ENCODE measurements around the gene PTPRK. TPM values are rescaled to one million over a fixed set of nuclear protein-coding genes. Genes with fewer than 3 reads are reported as not detected.
A peak's percentile ranks its signal among the peaks of the same experiment; 100 is the strongest.

Gene PTPRK
- total RNA-seq, 2 experiments from 2014 or later: 0.50 to 0.53 TPM

DNA sequence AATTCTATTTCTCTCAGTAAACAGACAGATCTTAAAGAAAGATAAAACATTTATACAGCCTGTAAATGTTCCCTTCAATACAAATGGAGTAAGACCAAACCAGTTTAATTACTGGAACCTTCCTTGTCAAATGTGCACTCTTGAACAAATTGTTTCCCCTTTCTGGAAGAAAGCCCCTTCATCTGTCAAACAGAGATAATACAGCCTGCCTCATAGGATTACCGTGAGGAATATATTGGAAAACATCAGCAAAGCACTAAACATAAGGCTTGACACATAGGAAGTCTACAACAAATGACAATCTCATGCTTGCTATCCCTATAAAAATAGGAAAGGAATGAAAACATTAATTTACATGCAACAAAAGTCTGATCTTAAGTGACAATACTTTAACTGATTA is 173.8 kb downstream of the PTPRK start:
- Mint-ChIP-seq H3K9me3 (no peaks in the 10 kb centered on the region), H3K4me3 (no peak overlapping the region), H3K36me3 (ENCODE audit: low read depth) (no peaks in the 10 kb centered on the region), H3K4me1 (no peaks in the 10 kb centered on the region), H3K27me3 (no peaks in the 10 kb centered on the region), H3K27ac (no peak overlapping the region)
- DNase-seq: no peak
- CTCF ChIA-PET: no interaction called here
- POLR2A ChIA-PET: no interaction called here

DNA sequence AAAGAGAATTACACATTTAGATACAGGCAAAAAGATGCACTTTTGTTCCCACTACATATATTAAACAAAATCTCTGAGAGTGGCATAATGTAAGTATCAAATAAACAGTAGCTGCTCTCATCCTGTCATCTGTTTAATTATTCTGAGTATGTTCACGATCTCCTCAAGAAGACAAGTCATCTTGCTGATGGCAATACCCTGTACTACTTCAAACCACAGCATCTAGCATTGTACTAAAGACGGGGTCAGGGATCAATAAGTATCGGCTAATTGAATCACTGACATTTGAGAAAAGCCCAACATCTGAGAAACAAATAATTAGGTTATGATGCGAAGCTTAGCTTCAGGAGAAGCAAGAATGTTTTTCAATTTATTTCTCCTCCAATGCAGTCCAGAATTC is 175.1 kb downstream of the PTPRK start:
- ChIA-PET CTCF (no interaction called here), POLR2A (no interaction called here)
- Mint-ChIP-seq H3K4me1 (no peaks in the 10 kb centered on the region), H3K4me3 (no peak overlapping the region), H3K36me3 (ENCODE audit: low read depth) (no peaks in the 10 kb centered on the region), H3K9me3 (no peaks in the 10 kb centered on the region), H3K27ac (no peak overlapping the region), H3K27me3 (no peaks in the 10 kb centered on the region)
- no peak for DNase-seq

DNA sequence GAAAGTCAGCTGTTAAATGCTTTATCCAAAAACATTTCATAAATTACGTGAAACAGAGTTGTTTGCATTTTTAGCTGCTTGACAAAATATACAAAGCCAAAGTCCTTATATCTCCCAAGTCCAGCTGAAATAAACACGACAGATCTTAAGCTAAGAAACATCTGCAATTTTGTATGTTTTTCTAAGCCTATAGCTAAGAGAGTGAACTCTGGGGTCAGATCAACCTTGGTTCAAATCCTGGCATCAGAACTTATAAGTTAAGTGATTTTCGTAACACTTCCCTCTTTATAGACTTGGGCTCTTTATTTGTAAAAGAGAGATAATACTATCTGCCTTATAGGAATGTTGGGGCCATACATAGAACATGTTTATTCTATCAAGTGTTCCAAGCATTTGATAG is 176.7 kb downstream of the PTPRK start:
- H3K4me1 Mint-ChIP-seq: no peaks in the 10 kb centered on the region
- CTCF ChIA-PET: interaction anchor here (1.2 kb wide), 1 partner anchor 16 kb away, joined by 3 read pairs; no protein-coding TSS in a partner anchor
- DNase-seq: no peak
- H3K4me3 Mint-ChIP-seq: no peak overlapping the region
- no peaks in the 10 kb centered on the region for H3K27me3 Mint-ChIP-seq
- H3K9me3 Mint-ChIP-seq: no peaks in the 10 kb centered on the region
- H3K27ac Mint-ChIP-seq: no peak overlapping the region
- POLR2A ChIA-PET: no interaction called here
- no peaks in the 10 kb centered on the region for H3K36me3 Mint-ChIP-seq (ENCODE audit: low read depth)

DNA sequence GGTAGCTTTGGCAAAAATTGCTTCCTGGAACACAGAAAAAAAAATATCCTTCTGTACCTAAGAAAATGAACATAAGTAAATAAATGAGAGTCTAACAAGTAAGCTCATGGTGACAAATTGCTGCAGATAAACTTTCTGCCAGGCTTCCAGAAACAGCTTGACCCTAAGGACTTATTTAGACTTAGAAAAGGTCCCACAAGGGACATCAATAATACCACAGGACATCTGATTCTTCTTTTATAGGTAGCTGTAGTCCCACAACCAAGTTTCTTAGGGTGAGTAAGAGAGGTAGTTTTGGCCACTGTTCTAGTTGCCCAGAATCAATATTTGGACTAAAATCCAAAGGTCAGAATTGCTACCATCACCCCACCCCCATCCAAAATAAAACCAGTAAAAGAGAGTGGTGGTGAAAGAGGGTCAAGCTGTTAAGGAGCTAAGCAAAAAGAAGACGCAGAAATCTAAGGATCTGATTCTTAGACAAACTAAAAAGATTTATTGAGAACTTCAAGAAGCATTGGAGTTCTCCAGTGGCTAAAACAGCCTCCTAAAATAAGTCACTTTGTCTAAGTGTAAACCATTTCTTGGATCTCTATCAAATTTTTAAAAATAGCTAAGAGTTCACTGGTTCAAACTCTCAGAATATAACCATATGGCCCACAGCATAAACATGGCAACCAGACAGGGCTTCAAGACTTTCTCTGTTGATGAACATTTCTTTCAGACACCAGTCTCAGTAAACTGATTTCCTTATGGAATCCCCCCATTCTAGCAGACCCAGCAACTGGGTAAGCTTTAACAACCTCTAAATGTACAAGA is 180.6 kb downstream of the PTPRK start:
- H3K27me3 Mint-ChIP-seq: no peaks in the 10 kb centered on the region
- H3K4me3 Mint-ChIP-seq: no peak overlapping the region
- H3K27ac Mint-ChIP-seq: no peak overlapping the region
- no peaks in the 10 kb centered on the region for H3K36me3 Mint-ChIP-seq (ENCODE audit: low read depth)
- no peak for DNase-seq
- ChIA-PET POLR2A (no interaction called here), CTCF (interaction anchor here (0.6 kb wide), 1 partner anchor 389 kb away, joined by 3 read pairs; no protein-coding TSS in a partner anchor)
- no peaks in the 10 kb centered on the region for H3K9me3 Mint-ChIP-seq
- no peaks in the 10 kb centered on the region for H3K4me1 Mint-ChIP-seq

DNA sequence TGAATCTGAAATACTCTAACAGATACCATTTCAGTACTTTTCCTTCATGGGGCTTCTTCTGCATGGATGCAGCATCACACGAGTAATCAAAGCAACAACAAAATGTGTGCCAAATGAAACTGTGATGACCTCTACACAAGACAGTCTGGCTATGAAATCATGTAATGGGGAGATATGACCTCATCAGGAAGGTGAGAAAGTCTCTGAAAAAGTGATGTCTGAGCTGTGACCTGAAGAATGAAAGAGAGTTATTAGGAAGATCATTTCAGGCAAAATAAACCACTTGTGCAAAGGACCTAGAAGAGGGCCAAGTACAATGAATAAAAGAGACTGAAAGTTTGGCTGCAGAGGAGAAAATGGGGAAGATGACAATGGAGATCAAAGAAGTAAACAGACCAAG is 182.8 kb downstream of the PTPRK start:
- ChIA-PET CTCF (interaction anchor here (1.2 kb wide), 1 partner anchor 10 kb away, joined by 4 read pairs; no protein-coding TSS in a partner anchor), POLR2A (no interaction called here)
- Mint-ChIP-seq H3K4me1 (no peaks in the 10 kb centered on the region), H3K27me3 (no peaks in the 10 kb centered on the region), H3K36me3 (ENCODE audit: low read depth) (no peaks in the 10 kb centered on the region), H3K9me3 (no peaks in the 10 kb centered on the region), H3K4me3 (no peak overlapping the region), H3K27ac (no peak overlapping the region)
- DNase-seq: no peak

DNA sequence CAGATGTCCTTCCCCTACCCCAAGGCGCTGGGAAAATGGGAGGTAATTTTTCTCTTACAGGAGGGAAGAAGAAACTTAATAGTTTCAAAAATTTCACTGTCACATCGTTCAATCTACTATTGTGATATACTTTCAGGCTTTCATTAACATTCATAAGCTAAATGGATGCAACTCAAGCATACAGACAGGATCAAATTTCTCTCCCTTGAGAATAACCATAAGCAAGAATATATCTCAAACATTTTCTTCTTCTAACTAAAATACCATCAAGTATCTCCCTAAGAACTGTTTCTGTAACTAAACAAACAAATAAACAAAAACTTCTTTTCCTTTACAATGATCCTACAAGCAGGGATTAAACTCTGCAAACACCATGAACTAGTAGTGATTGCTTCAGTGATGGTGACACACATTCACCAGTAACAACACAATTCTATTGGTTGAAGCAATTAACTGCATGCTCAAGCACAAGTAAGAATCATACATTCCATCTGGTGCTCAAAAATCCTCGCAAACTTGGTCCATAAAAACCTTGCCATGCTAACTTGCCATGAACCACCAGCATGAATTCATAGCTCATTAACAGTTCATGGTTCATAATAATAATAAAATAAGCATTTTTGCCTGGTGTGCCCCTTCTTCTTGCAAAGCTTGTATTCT is 183.8 kb downstream of the PTPRK start:
- H3K4me3 Mint-ChIP-seq: no peak overlapping the region

DNA sequence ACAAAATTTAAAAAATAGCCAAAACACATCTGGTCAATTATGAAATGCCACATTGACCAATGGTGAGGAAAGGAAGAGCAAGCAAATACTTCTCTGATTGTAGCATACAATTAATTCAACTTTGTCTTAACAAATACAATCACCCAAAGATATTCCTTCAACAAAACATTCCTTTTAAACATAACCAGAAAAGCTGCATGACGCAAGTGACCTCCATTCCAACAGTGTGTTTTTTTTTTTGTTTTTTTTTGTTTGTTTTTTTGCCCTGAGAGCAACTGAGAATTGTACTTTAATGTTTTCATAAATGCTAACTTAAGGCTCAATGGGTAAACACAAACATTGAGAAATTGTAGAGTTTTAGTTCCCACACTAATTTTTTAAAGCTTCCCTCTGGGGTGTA is 184.4 kb downstream of the PTPRK start:
- H3K9me3 Mint-ChIP-seq: no peaks in the 10 kb centered on the region
- CTCF ChIA-PET: no interaction called here
- H3K36me3 Mint-ChIP-seq (ENCODE audit: low read depth): no peaks in the 10 kb centered on the region
- POLR2A ChIA-PET: no interaction called here
- no peak overlapping the region for H3K4me3 Mint-ChIP-seq
- no peak for DNase-seq
- H3K27ac Mint-ChIP-seq: no peak overlapping the region
- no peaks in the 10 kb centered on the region for H3K4me1 Mint-ChIP-seq
- no peaks in the 10 kb centered on the region for H3K27me3 Mint-ChIP-seq

More for the DNA sequence above, 183.8 kb downstream of the PTPRK start:
- Mint-ChIP-seq H3K36me3 (ENCODE audit: low read depth) (no peaks in the 10 kb centered on the region), H3K9me3 (no peaks in the 10 kb centered on the region), H3K27me3 (no peaks in the 10 kb centered on the region), H3K27ac (no peak overlapping the region), H3K4me1 (no peaks in the 10 kb centered on the region)
- DNase-seq: no peak
- CTCF ChIA-PET: interaction anchor here (1.2 kb wide), 1 partner anchor 9 kb away, joined by 4 read pairs; no protein-coding TSS in a partner anchor
- POLR2A ChIA-PET: no interaction called here

DNA sequence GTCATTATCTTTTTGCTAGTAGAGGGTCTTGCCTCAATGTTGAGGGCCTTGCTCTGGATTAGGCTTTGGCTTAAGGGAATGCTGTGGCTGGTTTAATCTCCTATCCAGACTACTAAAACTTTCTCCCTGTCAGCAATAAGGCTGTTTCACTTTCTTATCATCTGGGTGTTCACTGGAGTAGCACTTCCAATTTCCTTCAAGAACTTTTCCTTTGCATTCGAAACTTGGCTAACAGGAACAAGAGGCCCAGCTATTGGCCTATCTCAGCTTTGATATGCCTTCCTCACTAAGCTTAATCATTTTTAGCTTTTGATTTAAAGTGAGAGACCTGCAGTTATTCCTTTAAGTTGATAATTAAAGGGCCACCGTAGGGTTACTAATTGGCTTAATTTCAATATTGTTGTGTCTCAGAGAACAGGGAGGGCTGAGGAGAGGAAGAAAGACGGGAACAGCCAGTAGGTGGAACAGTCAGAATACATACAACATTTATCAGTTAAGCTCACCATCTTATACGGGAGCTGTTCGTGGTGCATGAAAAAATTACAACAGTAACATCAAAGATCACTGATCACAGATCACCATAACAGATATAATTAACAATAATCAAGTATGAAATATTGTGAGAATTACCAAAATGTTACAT is 186.7 kb downstream of the PTPRK start:
- no peaks in the 10 kb centered on the region for H3K27me3 Mint-ChIP-seq
- no peak overlapping the region for H3K27ac Mint-ChIP-seq
- H3K4me3 Mint-ChIP-seq: no peak overlapping the region
- DNase-seq: no peak
- H3K9me3 Mint-ChIP-seq: no peaks in the 10 kb centered on the region
- H3K4me1 Mint-ChIP-seq: no peaks in the 10 kb centered on the region
- POLR2A ChIA-PET: no interaction called here
- CTCF ChIA-PET: no interaction called here
- H3K36me3 Mint-ChIP-seq (ENCODE audit: low read depth): no peaks in the 10 kb centered on the region

DNA sequence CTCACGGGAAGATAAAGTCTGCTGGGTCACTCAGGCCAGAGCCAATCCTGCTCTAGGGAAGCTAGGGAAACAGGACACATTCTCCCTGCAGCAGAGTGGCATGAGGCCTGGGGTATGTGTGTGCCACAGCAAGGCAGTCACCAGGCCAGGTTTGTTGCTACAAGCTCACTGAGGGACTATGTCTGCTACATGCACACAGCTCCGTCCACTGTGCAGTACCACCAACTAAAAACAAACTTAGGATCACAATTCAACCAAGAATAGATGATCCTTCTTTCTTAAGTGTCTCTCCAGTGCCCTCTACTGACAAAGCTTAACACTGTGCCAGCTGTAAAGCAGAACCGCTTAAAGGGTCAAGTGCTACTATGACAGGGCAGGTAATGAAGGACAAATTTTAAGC is 192.5 kb downstream of the PTPRK start:
- ChIA-PET CTCF (interaction anchor here (0.7 to 1.7 kb wide), 17 partner anchors 9 to 685 kb away, joined by 3 to 26 read pairs (median 4); no protein-coding TSS in a partner anchor), POLR2A (interaction anchor here (1.2 kb wide), 1 partner anchor 472 kb away, joined by 7 read pairs; no protein-coding TSS in a partner anchor)
- peak; percentile 31 for DNase-seq
- no peaks in the 10 kb centered on the region for H3K9me3 Mint-ChIP-seq
- no peak overlapping the region for H3K27ac Mint-ChIP-seq
- no peaks in the 10 kb centered on the region for H3K36me3 Mint-ChIP-seq (ENCODE audit: low read depth)
- no peak overlapping the region for H3K4me3 Mint-ChIP-seq
- no peaks in the 10 kb centered on the region for H3K27me3 Mint-ChIP-seq
- H3K4me1 Mint-ChIP-seq: no peaks in the 10 kb centered on the region

DNA sequence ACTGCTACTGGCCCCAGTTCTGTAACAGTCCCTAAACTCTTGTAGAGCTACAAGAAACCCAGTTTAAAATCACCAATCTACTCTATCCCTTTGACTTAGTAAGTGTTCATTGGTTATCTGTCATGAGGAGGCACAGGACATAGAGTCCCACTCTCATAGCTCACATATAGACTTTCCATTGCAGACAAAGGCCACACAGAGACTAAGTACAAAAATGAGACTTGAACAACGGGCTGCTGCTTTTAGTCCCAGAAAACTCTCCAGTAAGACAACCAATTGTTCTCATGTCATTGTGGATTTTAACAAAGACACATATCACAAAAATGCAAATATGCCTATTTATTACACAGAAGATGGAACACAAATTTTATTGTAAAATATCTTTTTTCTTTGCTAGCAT is 197.4 kb downstream of the PTPRK start:
- Mint-ChIP-seq H3K4me1 (no peaks in the 10 kb centered on the region), H3K27me3 (no peaks in the 10 kb centered on the region), H3K9me3 (no peaks in the 10 kb centered on the region), H3K36me3 (ENCODE audit: low read depth) (no peaks in the 10 kb centered on the region), H3K27ac (no peak overlapping the region), H3K4me3 (no peak overlapping the region)
- POLR2A ChIA-PET: no interaction called here
- CTCF ChIA-PET: interaction anchor here (1.0 kb wide), 2 partner anchors 467 to 586 kb away, joined by 3 to 5 read pairs; no protein-coding TSS in a partner anchor
- no peak for DNase-seq

DNA sequence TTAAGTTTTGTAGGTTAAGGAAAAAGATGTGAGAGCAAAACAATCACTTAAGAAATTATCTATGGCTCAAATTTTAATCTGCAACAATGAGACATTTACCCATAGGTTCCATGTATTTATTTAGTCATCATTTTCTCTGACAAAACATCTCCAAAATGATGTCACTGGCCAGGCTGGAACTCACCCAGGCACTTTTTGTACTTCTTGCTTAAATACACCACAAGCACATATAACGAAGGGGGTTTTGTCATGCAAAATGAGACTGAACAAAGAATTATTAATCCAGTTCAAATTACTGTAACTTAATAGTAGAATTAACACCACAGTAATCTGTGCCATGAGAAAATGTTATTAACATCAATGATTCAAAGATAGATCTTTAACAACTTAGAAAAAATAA is 200.5 kb downstream of the PTPRK start:
- ChIA-PET CTCF (no interaction called here), POLR2A (no interaction called here)
- no peaks in the 10 kb centered on the region for H3K27me3 Mint-ChIP-seq
- H3K9me3 Mint-ChIP-seq: no peaks in the 10 kb centered on the region
- no peak for DNase-seq
- H3K4me3 Mint-ChIP-seq: no peak overlapping the region
- no peak overlapping the region for H3K27ac Mint-ChIP-seq
- H3K36me3 Mint-ChIP-seq (ENCODE audit: low read depth): no peaks in the 10 kb centered on the region
- no peaks in the 10 kb centered on the region for H3K4me1 Mint-ChIP-seq

DNA sequence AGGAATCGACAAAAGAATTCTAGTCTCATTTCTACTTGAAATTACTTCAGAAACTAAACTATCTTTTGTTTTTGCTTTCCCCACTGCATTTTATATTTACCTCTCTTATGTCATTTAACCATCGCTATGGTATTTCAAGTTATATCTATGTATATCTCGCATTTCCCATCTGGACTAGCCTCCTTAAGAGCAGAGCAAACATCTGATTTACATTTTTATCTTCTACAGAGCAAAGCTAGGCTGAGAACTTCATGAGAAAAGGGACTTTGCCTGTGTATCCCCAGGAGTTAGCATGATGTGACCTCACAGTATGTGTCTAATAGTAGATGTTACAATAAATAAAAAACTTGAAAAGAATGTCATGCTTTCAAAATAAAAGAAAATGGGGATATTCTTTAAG is 201.2 kb downstream of the PTPRK start:
- no peaks in the 10 kb centered on the region for H3K36me3 Mint-ChIP-seq (ENCODE audit: low read depth)
- no peaks in the 10 kb centered on the region for H3K27me3 Mint-ChIP-seq
- H3K4me3 Mint-ChIP-seq: no peak overlapping the region
- CTCF ChIA-PET: no interaction called here
- no peaks in the 10 kb centered on the region for H3K4me1 Mint-ChIP-seq
- DNase-seq: no peak
- H3K9me3 Mint-ChIP-seq: no peaks in the 10 kb centered on the region
- POLR2A ChIA-PET: no interaction called here
- no peak overlapping the region for H3K27ac Mint-ChIP-seq

DNA sequence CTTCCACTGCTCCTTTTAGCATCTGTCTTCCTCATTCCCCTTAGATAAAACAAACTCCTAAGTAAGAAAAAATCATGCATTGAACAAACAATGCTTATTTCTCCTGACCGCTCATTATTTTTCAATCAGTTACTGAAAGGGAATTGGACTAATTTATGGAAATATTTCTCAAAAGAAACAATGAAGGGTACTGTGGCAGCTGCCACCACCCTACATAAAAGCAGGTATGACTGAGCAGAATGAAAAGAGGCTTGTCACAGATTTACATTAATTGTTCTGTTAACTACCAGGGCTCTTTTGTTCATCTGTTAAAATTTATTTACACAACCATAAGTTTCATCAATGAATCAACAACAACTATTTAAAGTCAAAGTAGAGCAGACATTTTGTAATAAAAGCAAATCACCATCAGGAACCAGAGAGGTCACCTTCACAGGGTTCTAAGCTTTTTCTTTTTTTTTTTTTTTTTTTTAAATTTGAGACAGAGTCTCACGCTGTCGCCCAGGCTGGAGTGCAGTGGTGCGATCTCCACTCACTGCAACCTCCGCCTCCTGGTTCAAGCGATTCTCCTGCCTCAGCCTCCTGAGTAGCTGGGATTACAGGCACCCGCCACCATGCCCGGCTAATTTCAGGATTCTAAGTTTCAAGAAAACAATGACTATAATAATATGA is 204.0 kb downstream of the PTPRK start:
- POLR2A ChIA-PET: interaction anchor here (1.1 to 1.2 kb wide), 2 partner anchors 21 to 408 kb away, joined by 3 read pairs; no protein-coding TSS in a partner anchor
- H3K27ac Mint-ChIP-seq: no peak overlapping the region
- CTCF ChIA-PET: no interaction called here
- H3K27me3 Mint-ChIP-seq: no peaks in the 10 kb centered on the region
- no peak for DNase-seq
- no peak overlapping the region for H3K4me3 Mint-ChIP-seq
- H3K9me3 Mint-ChIP-seq: no peaks in the 10 kb centered on the region
- H3K36me3 Mint-ChIP-seq (ENCODE audit: low read depth): peaks cover 3% of the 10 kb centered on the region
- H3K4me1 Mint-ChIP-seq: peaks cover 11% of the 10 kb centered on the region

All from activated CD4-positive, alpha-beta memory T cell treated with anti-CD3 and anti-CD28 coated beads, Interleukin-2, amount 10 ng/mL, durations not matched to agents 7 days and 5 days (primary cell).